Stimulated activated CD4-positive, alpha-beta T cell treated with anti-CD3 and anti-CD28 coated beads, Interleukin-2, amount 100 ng/mL, for 24 hours (primary cell): ENCODE measurements around the gene KRTAP3-2.

Experiments
- DNase-seq, 2 donors: peaks; one replicate each; pipeline ENCODE4 v3.0.0-alpha.2; 2020

The KRTAP3-2 gene

GRCh38 chr17:40961591-40961990 lies 38.1 kb downstream of the KRTAP3-2 start:
- no peak for DNase-seq

DNA sequence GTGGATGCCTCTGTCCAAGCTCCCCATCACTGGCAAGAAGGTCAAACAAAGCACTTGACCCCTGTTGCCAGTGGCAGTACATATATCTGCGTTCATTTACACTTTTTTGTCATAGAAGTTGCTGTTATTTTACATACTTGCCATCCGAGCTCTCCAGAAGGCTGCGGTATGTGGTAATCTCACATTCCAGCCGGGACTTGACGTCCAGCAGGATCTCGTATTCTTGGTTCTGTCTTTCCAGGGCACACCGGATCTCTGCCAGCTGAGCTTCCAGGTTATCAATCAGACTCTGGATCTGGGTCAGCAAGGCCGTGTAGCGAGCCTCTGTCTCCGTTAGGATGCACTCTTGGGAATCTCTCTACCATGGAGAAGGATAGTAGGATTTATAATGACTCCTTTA lies 39.6 kb downstream of the KRTAP3-2 start:
- no peak for DNase-seq

DNA sequence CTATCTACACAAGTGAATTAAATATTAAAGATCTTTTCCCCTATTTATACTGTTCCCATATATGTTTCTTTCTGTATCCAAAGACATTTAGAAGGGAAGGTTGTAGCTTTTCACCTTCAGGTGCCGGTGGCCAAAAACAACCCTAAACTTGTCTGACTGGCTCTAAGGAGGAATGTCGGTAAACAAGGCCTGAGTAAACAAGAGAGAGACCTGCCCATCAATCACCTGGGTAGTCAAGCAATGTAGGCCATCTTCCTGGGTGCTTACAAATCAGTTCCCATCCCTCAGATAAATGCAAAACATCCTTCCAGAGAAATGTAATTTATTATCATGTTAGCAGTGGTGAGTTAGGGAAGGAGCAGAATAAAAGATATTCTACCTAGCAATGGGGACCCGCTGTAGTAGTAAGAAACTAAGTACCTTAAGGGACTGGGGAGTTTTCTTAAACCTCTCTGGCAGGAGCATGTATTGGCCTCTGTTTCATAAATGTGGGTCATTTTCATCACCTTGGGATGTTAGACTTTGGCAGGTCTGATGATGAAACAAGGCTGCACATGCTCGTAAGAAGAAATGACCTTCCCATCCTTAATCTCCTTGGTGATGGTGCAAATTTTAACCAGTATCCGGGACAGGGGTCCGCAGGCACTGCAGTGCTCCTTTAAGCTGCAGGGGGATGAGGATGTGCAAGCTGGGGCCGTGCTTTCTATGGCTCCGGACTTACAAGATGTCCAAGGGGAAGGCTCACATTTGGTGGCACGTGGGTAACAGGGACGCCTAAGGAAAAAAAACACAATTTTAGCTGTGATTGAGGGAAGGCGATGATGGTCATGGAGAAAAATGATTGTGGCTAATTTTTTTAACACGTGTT lies 41.4 kb downstream of the KRTAP3-2 start:
- no peak for DNase-seq

DNA sequence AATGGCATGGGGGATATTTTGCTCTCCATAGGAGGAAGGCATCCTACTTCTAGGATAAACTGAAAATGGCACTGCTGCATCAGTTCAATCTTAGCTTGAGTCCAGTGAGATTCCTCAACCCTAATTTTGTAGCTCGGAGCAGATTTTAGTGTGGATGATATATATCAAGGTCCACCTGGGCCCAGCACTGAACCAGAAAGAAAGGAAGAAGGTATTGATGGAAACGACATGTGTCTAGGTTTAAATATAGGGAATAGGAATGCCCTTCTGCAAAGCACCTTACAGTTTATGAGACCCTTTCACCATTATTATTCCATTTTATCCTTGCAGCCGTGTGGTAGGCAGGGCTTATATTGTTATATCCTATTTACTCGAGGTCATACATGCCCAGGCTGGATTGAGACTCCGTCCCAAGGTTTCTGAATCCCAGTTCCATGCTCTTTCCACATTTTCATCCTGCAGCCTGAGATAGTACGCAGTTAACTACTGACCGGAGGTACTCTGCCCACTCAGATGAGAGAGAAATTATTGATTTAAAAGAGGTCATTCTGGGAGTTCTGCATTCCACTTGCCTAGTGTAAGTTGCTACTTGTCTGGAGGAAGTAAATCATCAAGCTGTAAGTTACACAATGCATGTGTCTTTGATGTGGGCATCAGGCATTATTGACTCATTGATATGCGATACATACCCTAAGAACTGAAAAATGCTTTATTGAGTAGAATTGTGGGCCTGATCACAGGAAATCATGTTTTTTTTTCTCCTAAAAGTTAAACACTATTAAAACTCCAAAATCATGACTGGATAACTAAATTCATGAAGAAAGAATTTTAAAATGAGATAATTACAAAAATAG lies 43.1 kb downstream of the KRTAP3-2 start:
- no peak for DNase-seq

DNA sequence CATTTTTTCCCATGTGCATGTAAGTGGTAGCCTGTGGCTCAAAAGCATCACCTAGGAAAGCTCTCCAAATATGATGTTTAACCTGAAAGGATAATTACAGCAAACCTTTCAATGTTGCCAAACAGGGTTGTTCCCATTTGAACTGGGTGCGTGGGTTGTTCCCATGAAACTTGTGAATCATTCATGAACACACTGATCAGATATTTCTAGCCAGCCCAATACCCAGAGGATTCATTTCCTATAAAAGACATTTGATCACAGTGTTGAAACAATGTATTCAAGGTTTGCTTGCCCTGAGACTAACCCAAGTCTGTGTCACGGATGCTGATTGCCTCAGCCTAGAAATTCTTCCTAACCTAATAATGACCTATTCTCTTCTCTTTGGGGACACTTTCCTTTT lies 45.8 kb downstream of the KRTAP3-2 start:
- peak in 1 of 2 donors; percentile 6 for DNase-seq

GRCh38 chr17:40952661-40953060 lies 47.0 kb downstream of the KRTAP3-2 start:
- DNase-seq = no peak

- DNase-seq = no peak
Observed at GRCh38 chr17:40952154-40952553, 47.6 kb downstream of the KRTAP3-2 start.

GRCh38 chr17:40951011-40951622 lies 48.6 kb downstream of the KRTAP3-2 start:
- no peak for DNase-seq

- DNase-seq = no peak
Observed at GRCh38 chr17:40950176-40950575, 49.5 kb downstream of the KRTAP3-2 start.

DNA sequence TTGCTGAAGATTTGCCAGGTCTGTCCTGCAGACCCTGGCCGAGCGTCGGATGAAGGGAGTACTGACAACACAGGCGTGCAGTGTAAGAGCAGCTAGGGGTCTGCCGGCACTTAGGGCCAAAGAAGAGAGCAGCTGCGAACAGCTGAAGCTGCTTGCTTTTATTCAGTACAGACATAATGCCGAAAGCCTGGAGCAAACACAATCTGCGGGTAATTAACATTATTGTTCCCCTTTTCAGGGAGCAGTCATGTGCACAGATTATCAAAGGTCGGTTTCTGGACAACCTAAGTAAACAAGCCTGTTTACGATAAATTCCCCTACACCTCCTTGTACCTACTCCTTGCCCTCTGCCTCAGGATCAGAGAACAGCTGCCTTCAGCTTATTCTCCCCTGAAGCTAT lies 50.3 kb downstream of the KRTAP3-2 start:
- DNase-seq = no peak
